HepG2 (cell line): ENCODE measurements around the gene MFAP1.

Experiments
- CTCF ChIP-seq: sonication (generic); formaldehyde crosslinking; IDR thresholded peaks from 2 replicates; pipeline ENCODE4 v1.5.0; 2020; ENCODE audit warnings: mild to moderate bottlenecking, missing genetic modification reagents, moderate library complexity
- KDM5B ChIP-seq: sonication (generic); formaldehyde crosslinking; IDR thresholded peaks from 2 replicates; pipeline ENCODE4 v1.4.0; 2020; ENCODE audit warnings: missing genetic modification reagents, mild to moderate bottlenecking, borderline replicate concordance
- MLX ChIP-seq: IDR thresholded peaks from 2 replicates; pipeline ENCODE4 v1.6.1; 2016
- REST ChIP-seq, 2 experiments: IDR thresholded peaks; 2 replicates each; pipeline ENCODE4 v1.6.1; 2011 to 2012; ENCODE audit warnings: low read length in 2 of 2, borderline replicate concordance in 1 of 2, low read depth in 1 of 2, mild to moderate bottlenecking in 1 of 2, moderate library complexity in 1 of 2
- SETDB1 ChIP-seq: sonication (generic); formaldehyde crosslinking; IDR thresholded peaks from 2 replicates; pipeline ENCODE4 v1.5.1; 2020; ENCODE audit warnings: missing genetic modification reagents, mild to moderate bottlenecking, borderline replicate concordance
- SIX1 ChIP-seq: sonication (generic); formaldehyde crosslinking; IDR thresholded peaks from 2 replicates; pipeline ENCODE4 v1.4.0; 2020; ENCODE audit warnings: missing genetic modification reagents, borderline replicate concordance
- ZBTB42 ChIP-seq: sonication (generic); formaldehyde crosslinking; IDR thresholded peaks from 2 replicates; pipeline ENCODE4 v1.5.0; 2020; ENCODE audit warnings: mild to moderate bottlenecking, missing genetic modification reagents
- ZKSCAN1 ChIP-seq: fragments of 150-350 bp; IDR thresholded peaks from 2 replicates; pipeline ENCODE4 v1.6.1; 2014; ENCODE audit warnings: low read length

- no peak for TF ChIP-seq SIX1 (CRISPR knock-in tag)
- no peak for TF ChIP-seq MLX (CRISPR knock-in tag)
- no peak for TF ChIP-seq KDM5B
- TF ChIP-seq CTCF (CRISPR knock-in tag): no peak
- no peak for TF ChIP-seq ZKSCAN1
- peak; percentile 1 to 83 for TF ChIP-seq REST (IDR thresholded peaks at IDR 0.05; ENCODE audit: borderline replicate concordance in 1 of 2, low read depth in 1 of 2, low read length in 2 of 2)
- TF ChIP-seq SETDB1 (CRISPR knock-in tag): no peak
- no peak for TF ChIP-seq ZBTB42 (CRISPR knock-in tag)
Measured at GRCh38 chr15:43794269-43795037, 30.0 kb downstream of the MFAP1 start.
